Neural progenitor cell (in vitro differentiated cells): ENCODE measurements around the gene TTLL12.

Experiments used
- EZH2 ChIP-seq: fragments of 200-600 bp; sonication (generic); IDR thresholded peaks from 2 replicates; pipeline ENCODE4 v1.6.1; 2017; ENCODE audit warnings: antibody characterized with exemption, mild to moderate bottlenecking, moderate library complexity
- TF ChIP-seq, protein P1 (sequence below): fragments of 200-600 bp; sonication (generic); IDR thresholded peaks from 2 replicates; pipeline ENCODE4 v1.5.1; 2017; ENCODE audit warnings: antibody characterized with exemption, mild to moderate bottlenecking

DNA sequence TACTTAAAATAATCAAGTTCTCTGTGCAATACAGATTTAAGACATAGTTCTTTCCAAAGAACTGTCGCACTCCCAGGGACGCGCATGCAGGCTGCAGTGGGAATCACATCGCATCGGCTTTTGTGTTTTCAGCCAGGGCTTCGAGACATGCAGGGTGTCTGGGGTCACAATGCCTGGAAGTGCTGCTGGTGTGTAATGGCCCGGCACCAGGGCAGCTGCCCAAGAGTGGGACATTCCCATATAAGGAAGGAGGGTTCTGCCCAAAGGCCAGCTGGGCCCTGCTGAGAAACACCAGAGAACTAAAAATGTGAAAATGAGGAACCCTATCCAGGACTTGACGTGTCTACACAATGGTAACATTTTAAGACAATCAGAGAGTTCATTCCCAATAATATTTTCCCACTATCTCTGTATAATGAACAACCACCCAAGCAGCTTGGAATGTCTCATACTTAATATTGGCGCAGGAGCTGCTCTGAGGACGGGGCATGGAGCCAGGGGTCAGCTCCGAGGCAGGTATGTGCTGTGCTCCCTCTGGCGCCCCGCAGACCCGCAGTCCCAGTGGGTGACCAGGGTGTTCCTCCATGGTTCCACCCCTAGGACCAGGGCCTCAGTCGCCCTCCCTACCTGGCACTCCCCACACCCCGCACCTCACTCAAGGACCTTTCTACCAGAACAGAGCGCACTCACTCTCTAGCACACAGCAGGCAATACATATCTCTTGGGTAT is 55.0 kb downstream of the TTLL12 start:
- no peak for TF ChIP-seq EZH2
- TF ChIP-seq, protein P1, sequence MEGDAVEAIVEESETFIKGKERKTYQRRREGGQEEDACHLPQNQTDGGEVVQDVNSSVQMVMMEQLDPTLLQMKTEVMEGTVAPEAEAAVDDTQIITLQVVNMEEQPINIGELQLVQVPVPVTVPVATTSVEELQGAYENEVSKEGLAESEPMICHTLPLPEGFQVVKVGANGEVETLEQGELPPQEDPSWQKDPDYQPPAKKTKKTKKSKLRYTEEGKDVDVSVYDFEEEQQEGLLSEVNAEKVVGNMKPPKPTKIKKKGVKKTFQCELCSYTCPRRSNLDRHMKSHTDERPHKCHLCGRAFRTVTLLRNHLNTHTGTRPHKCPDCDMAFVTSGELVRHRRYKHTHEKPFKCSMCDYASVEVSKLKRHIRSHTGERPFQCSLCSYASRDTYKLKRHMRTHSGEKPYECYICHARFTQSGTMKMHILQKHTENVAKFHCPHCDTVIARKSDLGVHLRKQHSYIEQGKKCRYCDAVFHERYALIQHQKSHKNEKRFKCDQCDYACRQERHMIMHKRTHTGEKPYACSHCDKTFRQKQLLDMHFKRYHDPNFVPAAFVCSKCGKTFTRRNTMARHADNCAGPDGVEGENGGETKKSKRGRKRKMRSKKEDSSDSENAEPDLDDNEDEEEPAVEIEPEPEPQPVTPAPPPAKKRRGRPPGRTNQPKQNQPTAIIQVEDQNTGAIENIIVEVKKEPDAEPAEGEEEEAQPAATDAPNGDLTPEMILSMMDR, result no peak
